GM18909 (cell line): Measurements from ENCODE around the gene PEX14.

Source experiments
- ATAC-seq: cut with Tn5 transposase; IDR thresholded peaks from one replicate; pipeline ENCODE4 v1.9.1; 2021; ENCODE audit warnings: mild to moderate bottlenecking; ENCODE audit not compliant: unreplicated experiment, poor library complexity

The PEX14 gene

GRCh38 chr1:10515301-10515975 is 40.7 kb downstream of the PEX14 start:
- ATAC-seq, result no peak

GRCh38 chr1:10515976-10516750 is 41.4 kb downstream of the PEX14 start:
- no peak for ATAC-seq

GRCh38 chr1:10516925-10517676 is 42.4 kb downstream of the PEX14 start:
- ATAC-seq, result no peak

- ATAC-seq, result no peak
Measured at GRCh38 chr1:10517677-10517982, 42.9 kb downstream of the PEX14 start.

GRCh38 chr1:10519016-10519417 is 44.3 kb downstream of the PEX14 start:
- no peak for ATAC-seq

- ATAC-seq, result no peak
Measured at GRCh38 chr1:10520497-10520896, 45.7 kb downstream of the PEX14 start.

GRCh38 chr1:10520952-10521351 is 46.2 kb downstream of the PEX14 start:
- no peak for ATAC-seq

- ATAC-seq, result no peak
Measured at GRCh38 chr1:10521537-10522157, 46.9 kb downstream of the PEX14 start.

GRCh38 chr1:10522322-10522860 is 47.6 kb downstream of the PEX14 start:
- ATAC-seq, result no peak

GRCh38 chr1:10525208-10525607 is 50.5 kb downstream of the PEX14 start:
- no peak for ATAC-seq

- no peak for ATAC-seq
Measured at GRCh38 chr1:10528066-10529014, 53.6 kb downstream of the PEX14 start.

GRCh38 chr1:10529091-10529490 is 54.3 kb downstream of the PEX14 start:
- ATAC-seq, result no peak

GRCh38 chr1:10529765-10530164 is 55.0 kb downstream of the PEX14 start:
- no peak for ATAC-seq

- ATAC-seq, result no peak
Measured at GRCh38 chr1:10530281-10530740, 55.6 kb downstream of the PEX14 start.

- ATAC-seq, result no peak
Measured at GRCh38 chr1:10530756-10531495, 56.2 kb downstream of the PEX14 start.

GRCh38 chr1:10532362-10532761 is 57.6 kb downstream of the PEX14 start:
- no peak for ATAC-seq

GRCh38 chr1:10534519-10534918 is 59.8 kb downstream of the PEX14 start:
- no peak for ATAC-seq

GRCh38 chr1:10536133-10536770 is 61.5 kb downstream of the PEX14 start:
- ATAC-seq, result no peak
